ENCODE results near the gene APOC3.

DNA sequence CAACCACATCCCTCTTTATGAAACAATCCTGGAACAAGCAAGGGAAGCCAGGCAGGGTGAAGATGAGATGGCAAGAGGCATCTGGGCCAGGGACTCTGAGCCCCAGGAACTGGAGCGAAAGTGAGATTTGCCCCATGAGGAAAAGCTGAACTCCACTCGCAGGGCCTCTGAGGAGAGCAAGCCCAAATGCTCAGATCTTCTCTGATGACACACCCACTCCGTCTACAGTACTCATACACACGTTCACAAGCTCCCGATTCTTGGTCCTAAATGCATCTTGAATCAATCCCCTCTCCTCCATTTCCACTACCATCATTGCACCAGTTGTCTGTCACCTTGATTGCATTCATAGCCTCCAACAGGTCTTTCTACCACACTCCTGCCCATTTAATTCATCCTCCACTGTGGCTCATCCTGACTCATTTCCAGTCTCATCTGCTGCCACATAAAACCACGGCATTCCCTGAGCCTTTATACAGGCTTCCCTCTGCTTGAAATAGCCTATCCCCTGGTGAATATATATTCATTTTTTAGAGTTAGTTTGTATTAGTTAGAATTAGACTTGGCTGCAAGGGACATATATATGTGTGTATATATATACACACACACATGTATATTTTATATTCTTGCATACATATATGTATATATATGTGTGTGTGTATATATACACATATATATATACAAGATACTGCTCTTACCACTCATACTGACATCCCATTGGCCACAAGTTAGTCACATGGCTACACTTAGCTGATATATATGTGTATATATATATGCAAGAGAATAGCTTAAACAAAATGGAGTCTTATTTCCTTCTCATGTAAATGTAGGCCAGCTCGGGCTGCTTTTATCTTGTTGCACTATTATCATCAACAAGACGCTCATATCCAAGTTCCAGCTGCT, 36.6 kb upstream of the APOC3 start:
- TF ChIP-seq EZH2phosphoT487 (IDR thresholded peaks at IDR 0.05; ENCODE audit: borderline replicate concordance) (no peak), TCF7L2 (IDR thresholded peaks at IDR 0.05; ENCODE audit: borderline replicate concordance, extremely low read depth, insufficient read depth, insufficient read length) (no peak), EZH2 (IDR thresholded peaks at IDR 0.05) (no peak), CEBPB (IDR thresholded peaks at IDR 0.05; ENCODE audit: low read depth) (no peak), POLR2AphosphoS5 (IDR thresholded peaks at IDR 0.05; ENCODE audit: low read depth, low read length) (no peak), POLR2A (IDR thresholded peaks at IDR 0.05; ENCODE audit: borderline replicate concordance, extremely low read depth, insufficient read depth, insufficient read length) (no peak), YY1 (IDR thresholded peaks at IDR 0.05; ENCODE audit: extremely low read depth, insufficient replicate concordance, low read depth, low read length) (no peak), FOSL1 (IDR thresholded peaks at IDR 0.05; ENCODE audit: low read depth) (no peak; the same call in 1 of the 2 replicates)
- TF ChIP-seq, protein P1, sequence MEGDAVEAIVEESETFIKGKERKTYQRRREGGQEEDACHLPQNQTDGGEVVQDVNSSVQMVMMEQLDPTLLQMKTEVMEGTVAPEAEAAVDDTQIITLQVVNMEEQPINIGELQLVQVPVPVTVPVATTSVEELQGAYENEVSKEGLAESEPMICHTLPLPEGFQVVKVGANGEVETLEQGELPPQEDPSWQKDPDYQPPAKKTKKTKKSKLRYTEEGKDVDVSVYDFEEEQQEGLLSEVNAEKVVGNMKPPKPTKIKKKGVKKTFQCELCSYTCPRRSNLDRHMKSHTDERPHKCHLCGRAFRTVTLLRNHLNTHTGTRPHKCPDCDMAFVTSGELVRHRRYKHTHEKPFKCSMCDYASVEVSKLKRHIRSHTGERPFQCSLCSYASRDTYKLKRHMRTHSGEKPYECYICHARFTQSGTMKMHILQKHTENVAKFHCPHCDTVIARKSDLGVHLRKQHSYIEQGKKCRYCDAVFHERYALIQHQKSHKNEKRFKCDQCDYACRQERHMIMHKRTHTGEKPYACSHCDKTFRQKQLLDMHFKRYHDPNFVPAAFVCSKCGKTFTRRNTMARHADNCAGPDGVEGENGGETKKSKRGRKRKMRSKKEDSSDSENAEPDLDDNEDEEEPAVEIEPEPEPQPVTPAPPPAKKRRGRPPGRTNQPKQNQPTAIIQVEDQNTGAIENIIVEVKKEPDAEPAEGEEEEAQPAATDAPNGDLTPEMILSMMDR (IDR thresholded peaks at IDR 0.05 in 2 of 3, conservative IDR thresholded peaks at IDR 0.05 in 1 of 3; ENCODE audit: borderline replicate concordance in 1 of 3, insufficient read depth in 1 of 3, low read depth in 2 of 3, low read length in 2 of 3), result no peak
- TF ChIP-seq, protein P2, sequence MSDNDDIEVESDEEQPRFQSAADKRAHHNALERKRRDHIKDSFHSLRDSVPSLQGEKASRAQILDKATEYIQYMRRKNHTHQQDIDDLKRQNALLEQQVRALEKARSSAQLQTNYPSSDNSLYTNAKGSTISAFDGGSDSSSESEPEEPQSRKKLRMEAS (IDR thresholded peaks at IDR 0.05), result no peak
- TF ChIP-seq, protein P3, sequence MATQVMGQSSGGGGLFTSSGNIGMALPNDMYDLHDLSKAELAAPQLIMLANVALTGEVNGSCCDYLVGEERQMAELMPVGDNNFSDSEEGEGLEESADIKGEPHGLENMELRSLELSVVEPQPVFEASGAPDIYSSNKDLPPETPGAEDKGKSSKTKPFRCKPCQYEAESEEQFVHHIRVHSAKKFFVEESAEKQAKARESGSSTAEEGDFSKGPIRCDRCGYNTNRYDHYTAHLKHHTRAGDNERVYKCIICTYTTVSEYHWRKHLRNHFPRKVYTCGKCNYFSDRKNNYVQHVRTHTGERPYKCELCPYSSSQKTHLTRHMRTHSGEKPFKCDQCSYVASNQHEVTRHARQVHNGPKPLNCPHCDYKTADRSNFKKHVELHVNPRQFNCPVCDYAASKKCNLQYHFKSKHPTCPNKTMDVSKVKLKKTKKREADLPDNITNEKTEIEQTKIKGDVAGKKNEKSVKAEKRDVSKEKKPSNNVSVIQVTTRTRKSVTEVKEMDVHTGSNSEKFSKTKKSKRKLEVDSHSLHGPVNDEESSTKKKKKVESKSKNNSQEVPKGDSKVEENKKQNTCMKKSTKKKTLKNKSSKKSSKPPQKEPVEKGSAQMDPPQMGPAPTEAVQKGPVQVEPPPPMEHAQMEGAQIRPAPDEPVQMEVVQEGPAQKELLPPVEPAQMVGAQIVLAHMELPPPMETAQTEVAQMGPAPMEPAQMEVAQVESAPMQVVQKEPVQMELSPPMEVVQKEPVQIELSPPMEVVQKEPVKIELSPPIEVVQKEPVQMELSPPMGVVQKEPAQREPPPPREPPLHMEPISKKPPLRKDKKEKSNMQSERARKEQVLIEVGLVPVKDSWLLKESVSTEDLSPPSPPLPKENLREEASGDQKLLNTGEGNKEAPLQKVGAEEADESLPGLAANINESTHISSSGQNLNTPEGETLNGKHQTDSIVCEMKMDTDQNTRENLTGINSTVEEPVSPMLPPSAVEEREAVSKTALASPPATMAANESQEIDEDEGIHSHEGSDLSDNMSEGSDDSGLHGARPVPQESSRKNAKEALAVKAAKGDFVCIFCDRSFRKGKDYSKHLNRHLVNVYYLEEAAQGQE (IDR thresholded peaks at IDR 0.05; ENCODE audit: low read depth), result no peak

All from HCT116 (cell line).